Measurements from ENCODE around the gene BRSK2.

- TF ChIP-seq ZNF274 (IDR thresholded peaks at IDR 0.05; ENCODE audit: low read length) = no peak
- TF ChIP-seq ZNF274 (tag by site-specific recombination; IDR thresholded peaks at IDR 0.05; ENCODE audit: borderline replicate concordance) = no peak
- TF ChIP-seq CTCF (tag by site-specific recombination; IDR thresholded peaks at IDR 0.05) = no peak
- no peak for TF ChIP-seq GFI1B (tag by site-specific recombination; IDR thresholded peaks at IDR 0.05)
- TF ChIP-seq PATZ1 (tag by site-specific recombination; IDR thresholded peaks at IDR 0.05) = no peak
- no peak for TF ChIP-seq ZSCAN4 (tag by site-specific recombination; IDR thresholded peaks at IDR 0.05)
- no peak for TF ChIP-seq ZNF433 (tag by site-specific recombination; IDR thresholded peaks at IDR 0.05; ENCODE audit: low read depth)
- TF ChIP-seq ZNF513 (tag by site-specific recombination; IDR thresholded peaks at IDR 0.05) = no peak
- TF ChIP-seq KLF10 (tag by site-specific recombination; IDR thresholded peaks at IDR 0.05) = no peak
- TF ChIP-seq HOXA7 (CRISPR knock-in tag; IDR thresholded peaks at IDR 0.05; ENCODE audit: borderline replicate concordance) = no peak
- TF ChIP-seq ZSCAN5A (tag by site-specific recombination; IDR thresholded peaks at IDR 0.05) = no peak
- TF ChIP-seq ZNF175 (tag by site-specific recombination; IDR thresholded peaks at IDR 0.05) = no peak
These were observed 5.3 kb upstream of the BRSK2 start for GRCh38 chr11:1384199-1384970.

Measured in HEK293 (cell line).